COLO668 (cell line): ENCODE data around the gene CROCC2.

Source experiments
- DNase-seq: peaks from one replicate; lab custom pipeline; 2025; ENCODE audit not compliant: unreplicated experiment; lab: John Stamatoyannopoulos, UW

Gene CROCC2

DNA sequence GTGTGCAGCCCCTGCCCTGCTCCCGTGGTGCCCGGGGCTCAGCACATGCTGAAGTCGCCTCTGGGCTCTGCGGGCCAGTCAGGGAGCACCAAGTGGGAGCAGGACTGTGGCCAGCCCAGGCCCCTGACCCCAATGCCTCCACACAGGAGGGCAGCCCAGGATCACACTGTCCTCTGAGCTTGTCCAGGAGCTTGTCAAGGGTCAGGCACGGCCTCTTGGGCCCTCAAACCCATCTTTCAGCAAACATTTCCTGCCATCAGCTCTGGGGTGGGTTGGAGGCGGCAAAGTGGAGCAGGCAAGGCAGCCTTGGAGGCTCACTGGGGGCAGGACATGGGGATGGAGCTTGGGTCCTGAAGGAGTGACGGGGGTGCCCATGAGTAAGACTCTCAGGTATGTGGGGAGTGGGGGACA, 102.6 kb downstream of the CROCC2 start:
- no peak for DNase-seq

- no peak for DNase-seq
These were observed 103.1 kb downstream of the CROCC2 start for GRCh38 chr2:241009191-241009590.

DNA sequence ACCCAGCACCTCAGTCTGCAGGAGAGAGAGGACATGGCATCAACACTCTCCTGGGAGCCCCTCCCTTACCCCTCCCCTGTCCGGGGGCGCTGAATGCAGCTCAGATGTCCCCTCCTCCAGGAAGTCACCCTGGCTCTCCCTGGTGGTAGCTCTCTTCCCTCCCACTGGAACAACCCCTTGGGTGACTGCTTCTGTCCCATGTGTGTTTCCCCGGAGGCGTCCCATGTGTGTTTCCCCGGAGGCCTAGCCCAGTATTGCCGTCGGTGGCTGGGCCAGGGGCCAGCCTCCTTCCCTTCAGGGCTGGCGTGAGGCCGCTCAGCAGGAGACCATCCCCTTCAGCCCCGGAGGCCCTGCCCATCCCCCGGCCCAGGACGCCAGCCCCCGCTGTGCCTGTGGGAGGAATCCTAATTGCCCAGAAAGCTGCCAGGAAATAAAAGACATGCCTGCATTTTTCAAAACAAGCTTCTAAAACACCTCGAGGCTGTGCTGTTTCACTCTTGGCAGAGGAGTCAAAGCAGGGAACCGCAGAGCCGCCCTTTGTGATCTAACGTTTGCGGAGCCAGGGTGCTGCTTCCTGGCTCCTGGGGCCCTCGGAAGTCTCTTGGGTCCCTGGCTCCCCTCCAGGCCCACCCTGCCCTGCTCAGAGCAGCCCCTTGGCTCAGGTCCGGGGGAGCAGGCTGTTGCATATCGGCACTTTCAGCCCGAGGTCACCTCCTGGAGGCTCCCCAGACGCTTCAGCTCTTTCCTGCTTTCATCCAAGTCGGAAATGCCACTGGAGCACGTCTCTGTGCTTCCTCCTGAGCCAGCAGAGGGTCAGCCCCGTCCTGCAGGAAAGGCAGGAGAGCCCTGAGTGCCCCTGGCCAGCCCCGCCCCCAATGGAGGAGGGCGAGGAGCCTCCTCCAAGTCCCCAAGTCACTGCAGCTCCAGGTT, 103.7 kb downstream of the CROCC2 start:
- DNase-seq = no peak

GRCh38 chr2:241010531-241011295, 104.6 kb downstream of the CROCC2 start:
- no peak for DNase-seq

DNA sequence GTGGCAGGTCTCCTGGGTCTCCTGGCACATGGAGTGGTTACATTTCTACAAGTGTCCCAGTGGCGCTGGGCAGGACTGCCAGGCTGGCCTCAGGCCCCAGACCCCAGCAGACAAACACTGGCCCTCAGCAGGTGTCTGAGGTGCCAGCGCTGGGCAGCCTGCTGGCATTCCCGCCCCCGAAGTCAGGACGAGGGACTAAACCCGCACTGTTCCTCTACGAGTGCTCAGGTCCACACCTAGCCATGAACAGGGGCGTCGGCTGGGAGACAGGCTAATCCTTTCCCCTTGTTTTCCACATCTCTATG, 105.1 kb downstream of the CROCC2 start:
- DNase-seq = no peak

- no peak for DNase-seq
These were observed 105.8 kb downstream of the CROCC2 start for GRCh38 chr2:241011751-241012510.

GRCh38 chr2:241014224-241014623, 108.1 kb downstream of the CROCC2 start:
- DNase-seq = no peak

GRCh38 chr2:241014764-241015163, 108.6 kb downstream of the CROCC2 start:
- no peak for DNase-seq

DNA sequence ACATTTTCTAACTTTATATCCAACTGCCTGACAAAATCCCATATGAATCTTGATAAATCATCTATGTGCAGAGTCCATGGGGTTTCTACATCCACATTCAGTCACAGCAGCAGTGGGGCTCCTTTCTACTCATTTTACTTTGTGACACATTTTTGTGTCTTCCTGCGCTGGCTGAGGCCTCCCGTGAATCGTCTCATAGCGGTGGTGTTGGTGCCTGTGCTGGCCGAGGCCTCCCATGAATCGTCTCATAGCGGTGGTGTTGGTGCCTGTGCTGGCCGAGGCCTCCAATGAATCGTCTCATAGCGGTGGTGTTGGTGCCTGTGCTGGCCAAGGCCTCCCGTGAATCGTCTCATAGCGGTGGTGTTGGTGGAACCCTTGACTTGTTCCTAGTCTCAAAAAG, 109.3 kb downstream of the CROCC2 start:
- DNase-seq = no peak

DNA sequence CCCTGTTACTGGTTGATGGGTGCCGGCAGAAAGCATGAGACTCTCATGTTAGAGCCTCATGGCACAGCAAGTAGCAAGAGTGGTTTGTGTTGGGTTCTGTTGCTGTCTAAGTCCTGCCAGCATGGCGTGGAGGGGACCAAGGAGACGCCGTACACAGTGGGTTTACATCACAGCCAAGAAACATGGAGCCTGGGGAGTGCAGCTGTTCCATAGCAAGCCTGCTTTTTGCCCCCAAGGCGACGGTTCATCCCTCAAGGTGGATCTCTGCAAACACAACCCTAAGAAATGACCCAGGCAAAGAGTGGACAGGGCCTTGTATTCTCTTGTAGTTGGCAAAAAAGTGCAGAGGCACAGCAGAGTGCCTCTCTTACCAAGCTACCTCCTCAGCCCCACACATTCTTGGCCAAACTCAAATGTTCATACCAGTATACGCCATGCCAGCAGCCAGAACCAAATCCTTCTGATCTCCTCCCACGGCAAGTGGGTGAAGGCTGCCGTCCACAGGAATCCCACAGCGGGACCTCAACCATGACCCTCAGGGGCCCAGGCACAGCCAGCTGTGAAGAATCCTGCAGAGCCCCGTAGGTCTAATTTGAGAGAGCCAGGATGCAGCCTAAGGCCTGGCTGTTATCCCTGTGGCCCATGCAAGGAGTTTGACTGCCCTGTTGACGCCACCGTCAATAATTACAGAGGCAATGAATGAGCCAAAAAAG, 111.2 kb downstream of the CROCC2 start:
- DNase-seq = no peak

- no peak for DNase-seq
These were observed 112.1 kb downstream of the CROCC2 start for GRCh38 chr2:241018051-241018891.

GRCh38 chr2:241019441-241020139, 113.5 kb downstream of the CROCC2 start:
- no peak for DNase-seq

- DNase-seq = no peak
These were observed 114.1 kb downstream of the CROCC2 start for GRCh38 chr2:241020201-241020600.

DNA sequence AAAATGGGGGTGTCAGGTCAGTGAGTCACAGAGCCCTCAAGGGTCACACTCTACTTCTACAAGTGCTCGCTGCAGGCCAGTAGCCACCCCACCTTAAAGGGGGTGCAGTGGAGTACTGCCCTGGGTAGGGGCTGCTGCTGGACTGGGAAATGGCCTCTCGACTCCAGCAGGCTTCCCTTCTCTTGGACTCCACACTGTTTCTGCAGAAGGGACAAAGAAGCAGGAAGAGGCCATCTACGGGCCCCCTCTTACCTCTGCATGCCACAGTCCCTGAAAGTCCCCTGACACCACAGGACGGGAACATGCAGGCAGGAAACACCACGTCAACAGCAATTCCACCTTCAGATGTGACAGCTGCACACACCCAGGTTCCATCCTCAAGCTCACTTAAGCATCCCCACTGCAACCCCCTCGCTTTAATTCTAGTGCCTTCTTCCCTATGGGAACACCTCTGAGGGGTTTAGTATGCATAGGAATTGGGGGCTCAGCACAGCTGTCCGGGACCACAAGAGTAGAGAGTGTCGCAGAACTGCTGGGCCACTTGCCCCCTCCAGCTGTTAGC, 114.6 kb downstream of the CROCC2 start:
- DNase-seq = no peak

DNA sequence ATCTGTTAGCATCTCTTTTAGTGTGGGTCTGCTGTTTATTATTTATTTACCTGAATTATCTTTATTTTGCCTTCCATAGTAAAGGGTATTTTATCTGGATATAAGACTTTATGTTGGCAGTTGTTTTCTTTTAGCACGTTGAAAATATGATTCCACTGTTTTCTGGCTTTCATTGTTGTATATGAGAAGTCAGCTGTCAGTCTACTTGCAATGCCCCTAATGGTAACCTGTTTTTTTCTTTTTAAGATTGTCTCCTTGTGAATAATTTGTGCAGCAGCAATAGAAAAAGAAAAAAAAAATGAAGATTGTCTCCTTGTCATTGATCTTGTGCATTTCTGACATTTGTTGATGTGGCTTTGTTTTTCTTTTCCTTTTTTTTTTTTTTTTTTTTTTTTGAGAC, 119.5 kb downstream of the CROCC2 start:
- DNase-seq = no peak

DNA sequence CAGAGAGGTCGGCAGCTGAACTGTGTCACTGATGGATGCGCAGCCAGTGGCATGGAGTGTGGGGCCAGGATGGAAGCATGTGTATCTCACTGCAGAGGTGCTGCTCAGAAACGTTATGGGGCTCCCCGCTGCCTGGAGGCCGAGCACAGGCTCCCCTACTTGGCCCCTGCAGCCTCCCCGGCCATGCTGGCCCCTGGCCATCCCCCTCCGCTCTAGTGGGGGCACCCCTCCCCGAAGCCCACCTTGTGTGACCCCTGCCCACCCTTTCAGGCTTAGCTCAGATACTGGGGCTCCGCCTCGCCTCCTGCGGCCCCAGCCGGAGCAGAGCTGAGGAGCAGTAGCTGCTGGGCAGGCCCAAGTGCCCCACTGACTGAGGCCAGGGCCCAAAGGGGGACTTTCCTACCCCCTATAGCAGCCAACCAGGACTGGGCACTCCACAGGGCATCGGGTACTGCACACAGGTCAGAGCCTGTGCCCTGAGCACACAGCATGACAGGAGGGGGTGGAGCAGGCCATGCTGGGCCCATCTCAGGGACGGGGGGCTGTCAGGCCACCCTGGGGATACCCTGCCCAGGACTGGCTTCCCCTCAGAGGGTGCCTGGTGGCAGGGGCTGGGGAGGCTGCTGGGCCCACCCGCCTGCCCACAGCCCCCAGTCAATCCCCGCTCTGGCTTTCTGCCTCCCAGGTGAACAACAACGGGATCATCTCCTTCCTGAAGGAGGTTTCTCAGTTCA, 123.6 kb downstream of the CROCC2 start:
- no peak for DNase-seq

DNA sequence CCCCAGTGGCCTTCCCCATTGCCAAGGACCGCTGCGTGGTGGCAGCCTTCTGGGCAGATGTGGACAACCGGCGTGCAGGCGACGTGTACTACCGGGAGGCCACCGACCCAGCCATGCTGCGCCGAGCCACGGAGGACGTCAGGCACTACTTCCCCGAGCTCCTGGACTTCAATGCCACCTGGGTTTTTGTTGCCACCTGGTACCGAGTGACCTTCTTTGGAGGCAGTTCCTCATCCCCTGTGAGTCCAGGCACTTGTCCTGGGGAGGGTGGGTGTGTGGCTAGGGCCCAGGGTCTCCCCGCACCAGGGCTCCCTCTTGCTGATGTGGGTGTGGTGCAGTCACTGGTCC, 124.2 kb downstream of the CROCC2 start:
- no peak for DNase-seq

- DNase-seq = peak; percentile 15
These were observed 124.7 kb downstream of the CROCC2 start for GRCh38 chr2:241030883-241031282.
